Hepatocyte (in vitro differentiated cells): ENCODE results near the gene C20orf204.

Experiments used
- CTCF ChIP-seq: fragments of 200-600 bp; sonication (generic); IDR thresholded peaks from 2 replicates; pipeline ENCODE4 v1.5.1; 2016; ENCODE audit warnings: antibody characterized with exemption, mild to moderate bottlenecking; ENCODE audit not compliant: poor library complexity
- EZH2 ChIP-seq: fragments of 200-600 bp; sonication (generic); IDR thresholded peaks from 2 replicates; pipeline ENCODE4 v1.6.1; 2016; ENCODE audit warnings: antibody characterized with exemption, mild to moderate bottlenecking, borderline replicate concordance

DNA sequence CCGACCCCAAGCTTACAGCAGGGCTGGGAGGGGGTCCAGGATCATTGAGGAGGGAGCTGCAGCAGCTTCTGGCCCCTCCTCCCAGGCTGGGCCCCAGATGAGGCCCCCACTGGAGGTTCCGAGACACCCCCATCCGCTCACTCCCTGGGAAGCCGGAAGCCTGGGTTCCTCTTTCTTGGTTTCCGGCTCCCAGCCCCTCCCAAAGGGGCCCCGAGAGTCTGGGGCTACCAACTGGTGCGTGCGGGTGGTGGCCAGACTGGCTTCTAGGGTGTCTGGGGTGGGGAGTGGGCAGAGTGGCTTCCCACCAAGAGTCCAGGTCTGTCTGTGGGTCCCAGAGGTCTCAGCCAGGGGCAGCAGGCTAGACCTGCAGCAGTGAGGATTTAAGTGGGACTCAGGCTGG lies 41.1 kb downstream of the C20orf204 start:
- TF ChIP-seq CTCF, result no peak
- TF ChIP-seq EZH2, result no peak
